ENCODE results near the gene ELF1.

DNA sequence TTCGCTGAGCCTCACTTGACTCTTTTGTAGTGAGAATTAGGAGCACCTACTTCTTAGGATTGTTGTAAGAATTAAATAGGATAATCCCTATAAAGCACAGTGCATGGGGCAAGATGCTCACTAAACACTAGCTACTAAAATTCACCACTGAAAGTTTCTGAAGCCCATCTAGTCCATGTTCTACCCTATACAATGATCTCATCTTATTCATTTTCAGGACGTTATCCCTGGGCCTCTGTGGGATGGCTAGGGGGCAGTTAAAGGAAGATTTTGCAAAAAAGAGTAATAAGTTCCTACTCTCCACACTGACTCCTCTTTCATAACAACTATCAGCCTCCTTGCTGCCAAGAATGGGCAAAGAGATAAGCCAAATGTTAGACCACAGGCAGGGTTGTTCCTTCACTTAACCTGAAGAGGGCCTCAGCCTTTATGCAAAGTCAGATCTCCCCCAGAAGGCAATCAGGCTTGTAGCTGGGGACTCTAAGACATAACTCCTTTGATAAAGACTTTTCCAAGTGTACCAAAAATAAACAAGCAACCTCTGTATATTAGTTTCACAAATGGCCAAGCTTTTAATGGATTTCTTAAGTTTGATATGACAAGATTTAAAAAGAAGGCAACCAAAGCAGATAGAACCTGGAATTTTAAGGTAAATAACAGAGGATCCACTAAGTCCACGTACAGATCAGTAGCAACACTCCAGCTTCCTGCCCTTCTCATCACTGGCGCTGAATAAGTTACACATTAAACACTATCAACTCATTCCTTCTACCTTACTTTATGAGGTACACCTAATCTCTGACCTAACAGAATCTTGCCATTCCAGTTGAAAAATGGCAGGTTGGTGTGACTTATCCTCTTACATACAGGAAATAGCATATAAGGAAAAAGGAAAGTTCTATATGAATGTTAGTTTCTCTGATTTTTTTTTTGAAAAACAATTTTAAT, 44.4 kb downstream of the ELF1 start:
- TF ChIP-seq, protein P1, sequence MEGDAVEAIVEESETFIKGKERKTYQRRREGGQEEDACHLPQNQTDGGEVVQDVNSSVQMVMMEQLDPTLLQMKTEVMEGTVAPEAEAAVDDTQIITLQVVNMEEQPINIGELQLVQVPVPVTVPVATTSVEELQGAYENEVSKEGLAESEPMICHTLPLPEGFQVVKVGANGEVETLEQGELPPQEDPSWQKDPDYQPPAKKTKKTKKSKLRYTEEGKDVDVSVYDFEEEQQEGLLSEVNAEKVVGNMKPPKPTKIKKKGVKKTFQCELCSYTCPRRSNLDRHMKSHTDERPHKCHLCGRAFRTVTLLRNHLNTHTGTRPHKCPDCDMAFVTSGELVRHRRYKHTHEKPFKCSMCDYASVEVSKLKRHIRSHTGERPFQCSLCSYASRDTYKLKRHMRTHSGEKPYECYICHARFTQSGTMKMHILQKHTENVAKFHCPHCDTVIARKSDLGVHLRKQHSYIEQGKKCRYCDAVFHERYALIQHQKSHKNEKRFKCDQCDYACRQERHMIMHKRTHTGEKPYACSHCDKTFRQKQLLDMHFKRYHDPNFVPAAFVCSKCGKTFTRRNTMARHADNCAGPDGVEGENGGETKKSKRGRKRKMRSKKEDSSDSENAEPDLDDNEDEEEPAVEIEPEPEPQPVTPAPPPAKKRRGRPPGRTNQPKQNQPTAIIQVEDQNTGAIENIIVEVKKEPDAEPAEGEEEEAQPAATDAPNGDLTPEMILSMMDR (IDR thresholded peaks at IDR 0.05) = peak in 4 of 6 experiments; percentile 36 to 50 (median 46)
- TF ChIP-seq POLR2A (IDR thresholded peaks at IDR 0.05) = no peak
